Measurements from ENCODE around the gene AIF1L.

DNA sequence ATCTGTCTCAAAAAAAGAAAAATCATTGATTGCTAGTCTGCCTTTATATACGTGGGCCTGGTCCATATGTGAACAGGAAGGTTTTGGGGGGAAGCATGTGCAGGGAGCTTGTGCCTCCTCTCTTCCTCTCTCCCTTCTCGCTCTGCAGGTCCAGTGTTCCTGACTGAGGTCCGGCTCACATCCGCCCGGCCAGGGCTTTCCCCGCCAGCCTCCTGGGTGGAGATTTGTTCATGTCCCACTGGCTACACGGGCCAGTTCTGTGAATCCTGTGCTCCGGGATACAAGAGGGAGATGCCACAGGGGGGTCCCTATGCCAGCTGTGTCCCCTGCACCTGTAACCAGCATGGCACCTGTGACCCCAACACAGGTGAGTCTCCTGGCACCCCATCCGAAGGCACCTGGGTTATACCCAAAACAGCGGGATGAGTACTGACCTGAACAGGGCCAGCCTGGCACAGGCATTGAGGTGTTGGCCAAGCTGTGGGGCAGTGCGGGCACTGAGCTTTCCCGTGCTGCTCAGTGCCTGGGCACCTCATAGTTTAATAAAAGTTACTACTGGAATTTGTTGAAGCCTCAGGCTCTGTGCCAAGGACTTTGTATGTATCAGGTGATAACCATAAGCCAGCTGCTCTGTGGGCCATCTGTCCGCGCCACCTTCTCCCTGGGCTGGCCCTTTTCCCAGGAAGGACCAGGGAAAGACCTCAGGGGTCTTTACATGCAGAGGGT is 39.4 kb upstream of the AIF1L start:
- TF ChIP-seq, protein P1, sequence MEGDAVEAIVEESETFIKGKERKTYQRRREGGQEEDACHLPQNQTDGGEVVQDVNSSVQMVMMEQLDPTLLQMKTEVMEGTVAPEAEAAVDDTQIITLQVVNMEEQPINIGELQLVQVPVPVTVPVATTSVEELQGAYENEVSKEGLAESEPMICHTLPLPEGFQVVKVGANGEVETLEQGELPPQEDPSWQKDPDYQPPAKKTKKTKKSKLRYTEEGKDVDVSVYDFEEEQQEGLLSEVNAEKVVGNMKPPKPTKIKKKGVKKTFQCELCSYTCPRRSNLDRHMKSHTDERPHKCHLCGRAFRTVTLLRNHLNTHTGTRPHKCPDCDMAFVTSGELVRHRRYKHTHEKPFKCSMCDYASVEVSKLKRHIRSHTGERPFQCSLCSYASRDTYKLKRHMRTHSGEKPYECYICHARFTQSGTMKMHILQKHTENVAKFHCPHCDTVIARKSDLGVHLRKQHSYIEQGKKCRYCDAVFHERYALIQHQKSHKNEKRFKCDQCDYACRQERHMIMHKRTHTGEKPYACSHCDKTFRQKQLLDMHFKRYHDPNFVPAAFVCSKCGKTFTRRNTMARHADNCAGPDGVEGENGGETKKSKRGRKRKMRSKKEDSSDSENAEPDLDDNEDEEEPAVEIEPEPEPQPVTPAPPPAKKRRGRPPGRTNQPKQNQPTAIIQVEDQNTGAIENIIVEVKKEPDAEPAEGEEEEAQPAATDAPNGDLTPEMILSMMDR (IDR thresholded peaks at IDR 0.05; ENCODE audit: low read length), result no peak
- no peak for TF ChIP-seq EZH2 (optimal IDR thresholded peaks at IDR 0.05; ENCODE audit: low read depth, low read length)

All from MM.1S (cell line).